ENCODE results near the gene CCDC182. TPM values are rescaled to one million over a fixed set of nuclear protein-coding genes. Genes with fewer than 3 reads are reported as not detected.

The CCDC182 gene
- total RNA-seq, 1 experiment from 2014 or later, result not detected

GRCh38 chr17:57697891-57698711 is 47.0 kb downstream of the CCDC182 start:
- no peak for DNase-seq (ENCODE audit: low read depth)

GRCh38 chr17:57697197-57697596 is 47.9 kb downstream of the CCDC182 start:
- no peak for DNase-seq (ENCODE audit: low read depth)

GRCh38 chr17:57696050-57696449 is 49.0 kb downstream of the CCDC182 start:
- no peak for DNase-seq (ENCODE audit: low read depth)

Other genes starting within 250 kb of the CCDC182 start
- 34.0 and 51.2 TPM in 2 replicates for gene MRPS23, start 104.7 kb upstream of the CCDC182 start, total RNA-seq (2014; rRNA removed; shearing (Covaris generic))
- gene CUEDC1, start 210.1 kb upstream of the CCDC182 start, total RNA-seq (2014; rRNA removed; shearing (Covaris generic)), result 5.0 and 7.0 TPM in 2 replicates
- gene VEZF1, start 243.0 kb upstream of the CCDC182 start, total RNA-seq (2014; rRNA removed; shearing (Covaris generic)), result 27.3 and 33.1 TPM in 2 replicates

Data from Daoy (cell line).